Activated CD4-positive, alpha-beta T cell treated with anti-CD3 and anti-CD28 coated beads for 36 hours (primary cell): ENCODE data around the gene MED12L. TPM values are rescaled to one million over a fixed set of nuclear protein-coding genes. Genes with fewer than 3 reads are reported as not detected.

ENCODE experiments used
- ATAC-seq: fragments of 200-7000 bp; cut with Tn5 transposase; one replicate; pipeline ENCODE4 v1.10.0; 2021; ENCODE audit warnings: mild to moderate bottlenecking, moderate library complexity
- CTCF ChIA-PET: fragments of 350-600 bp; sonication (Branson Sonifier 250); formaldehyde crosslinking; loops from one replicate; lab custom pipeline; 2021; ENCODE audit warnings: antibody characterized with exemption; lab: Charles Lee
- POLR2A ChIA-PET: fragments of 350-600 bp; sonication (Branson Sonifier 250); formaldehyde crosslinking; loops from one replicate; lab custom pipeline; 2021; ENCODE audit warnings: antibody characterized with exemption, inconsistent platforms; lab: Charles Lee
- DNase-seq: peaks from one replicate; pipeline ENCODE4 v3.0.0-alpha.2; 2020
- H3K27ac Mint-ChIP-seq: one replicate; pipeline ENCODE4 v1.8.0; 2021; ENCODE audit warnings: mixed read lengths
- H3K27me3 Mint-ChIP-seq: one replicate; pipeline ENCODE4 v1.8.0; 2021; ENCODE audit warnings: mixed read lengths
- H3K36me3 Mint-ChIP-seq: one replicate; pipeline ENCODE4 v1.8.0; 2021; ENCODE audit warnings: low read depth, mixed read lengths
- H3K4me1 Mint-ChIP-seq: one replicate; pipeline ENCODE4 v1.8.0; 2021; ENCODE audit warnings: mixed read lengths
- H3K4me3 Mint-ChIP-seq: one replicate; pipeline ENCODE4 v1.8.0; 2021; ENCODE audit warnings: mild to moderate bottlenecking, moderate library complexity, mixed read lengths
- H3K9me3 Mint-ChIP-seq: one replicate; pipeline ENCODE4 v1.8.0; 2021; ENCODE audit warnings: low read depth, mixed read lengths
- intact Hi-C, 2 experiments: fragments of 100-400 bp; cut with DNase I in 1 of 2; cut with micrococcal nuclease in 1 of 2; formaldehyde crosslinking; loops; one replicate each; pipeline versions ENCODE4 v1.14.2 to v1.15.1; 2022 to 2024; cut with DNase I, micrococcal nuclease
- total RNA-seq, 2 experiments: library from RNA; stranded (reverse); gene quantifications; one replicate each; pipeline ENCODE4 v1.2.3, GENCODE V29; 2021

The MED12L gene
- total RNA-seq, 2 experiments from 2014 or later, result 2.4 to 3.0 TPM

DNA sequence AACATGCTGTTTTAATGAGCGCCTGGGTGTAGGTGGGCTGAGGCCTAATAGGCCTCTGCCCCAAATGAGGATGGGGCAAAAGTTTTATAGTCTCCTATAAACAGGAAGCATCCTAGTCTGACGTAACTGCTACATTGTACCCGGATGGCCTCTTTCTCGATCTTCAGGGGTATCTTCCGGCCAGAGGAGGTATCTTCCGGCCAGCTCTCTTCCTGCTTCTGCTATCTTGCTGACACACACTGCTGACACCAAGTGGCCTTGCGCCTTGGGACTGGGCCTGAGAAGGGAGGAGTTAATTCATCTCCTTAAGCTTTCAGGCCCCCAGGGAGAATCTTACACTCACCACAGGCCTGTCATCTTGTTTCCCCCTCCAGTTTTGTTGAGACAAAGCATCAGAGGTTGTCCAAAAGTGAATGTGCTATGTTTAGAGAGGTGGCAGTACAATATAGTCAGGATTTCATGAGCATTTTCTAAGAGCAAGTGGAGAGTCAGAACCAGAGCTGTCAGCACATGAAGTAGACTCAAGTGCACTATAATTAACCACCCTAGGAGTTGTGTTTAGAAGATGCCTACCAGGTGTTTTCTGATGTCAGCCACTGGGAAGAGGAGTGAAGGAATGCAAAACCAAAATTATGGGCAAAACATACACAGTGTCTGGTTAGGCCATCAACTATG is 391.0 kb downstream of the MED12L start:
- intact Hi-C loops, result no loop called here
- H3K27me3 Mint-ChIP-seq, result peaks cover 2% of the 10 kb centered on the region
- ChIA-PET POLR2A (no interaction called here), CTCF (interaction anchor here (2.6 kb wide), 1 partner anchor 8 kb away, joined by 9 read pairs; no protein-coding TSS in a partner anchor)
- H3K9me3 Mint-ChIP-seq, result peaks cover 5% of the 10 kb centered on the region
- no peaks in the 10 kb centered on the region for H3K4me1 Mint-ChIP-seq
- H3K27ac Mint-ChIP-seq, result no peak overlapping the region
- ATAC-seq (no peak), DNase-seq (no peak)
- H3K4me3 Mint-ChIP-seq, result no peak overlapping the region
- H3K36me3 Mint-ChIP-seq, result no peaks in the 10 kb centered on the region

DNA sequence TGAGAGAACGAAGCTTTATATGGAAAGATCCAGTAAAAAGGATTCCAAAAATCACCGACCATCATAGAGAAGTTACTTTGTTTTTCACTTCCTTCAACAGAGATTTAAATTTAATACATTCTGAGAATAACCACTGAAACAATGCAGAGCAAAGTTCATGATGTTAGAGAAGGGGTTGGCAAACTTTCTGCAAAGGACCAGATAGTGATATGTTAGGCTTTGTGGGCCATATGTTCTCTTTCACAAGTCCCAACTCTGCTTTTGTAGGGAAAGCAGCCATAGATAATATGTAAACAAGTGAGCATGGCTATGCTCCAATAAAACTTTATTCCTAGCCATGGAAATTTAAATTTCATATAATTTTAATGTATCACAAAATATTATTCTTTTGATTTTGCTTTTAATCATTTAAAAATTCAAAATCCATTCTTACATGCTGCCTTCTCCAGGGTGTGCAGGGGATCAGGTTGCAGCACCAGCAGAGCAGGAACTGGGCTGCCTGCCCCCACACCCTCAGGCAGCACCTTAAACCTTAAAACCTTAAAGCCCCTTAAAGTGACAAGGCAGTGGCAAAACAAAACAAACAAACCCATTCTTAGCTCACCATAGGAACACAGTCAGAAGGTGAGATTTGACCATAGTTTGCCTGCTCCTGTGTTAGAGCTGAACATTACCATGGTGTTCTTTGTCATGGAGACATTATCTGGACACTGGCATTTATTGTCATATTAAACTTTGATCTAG is 392.3 kb downstream of the MED12L start:
- DNase-seq (no peak), ATAC-seq (no peak)
- Mint-ChIP-seq H3K27me3 (peaks cover 5% of the 10 kb centered on the region), H3K36me3 (no peaks in the 10 kb centered on the region), H3K4me1 (no peaks in the 10 kb centered on the region), H3K4me3 (no peak overlapping the region), H3K27ac (no peak overlapping the region), H3K9me3 (peaks cover 12% of the 10 kb centered on the region)
- CTCF ChIA-PET, result interaction anchor here (1.3 to 2.6 kb wide), 2 partner anchors 9 to 10 kb away, joined by 3 to 9 read pairs; no protein-coding TSS in a partner anchor
- intact Hi-C loops, result no loop called here
- POLR2A ChIA-PET, result interaction anchor here (0.5 kb wide), 1 partner anchor 1167 kb away, joined by 5 read pairs; no protein-coding TSS in a partner anchor

DNA sequence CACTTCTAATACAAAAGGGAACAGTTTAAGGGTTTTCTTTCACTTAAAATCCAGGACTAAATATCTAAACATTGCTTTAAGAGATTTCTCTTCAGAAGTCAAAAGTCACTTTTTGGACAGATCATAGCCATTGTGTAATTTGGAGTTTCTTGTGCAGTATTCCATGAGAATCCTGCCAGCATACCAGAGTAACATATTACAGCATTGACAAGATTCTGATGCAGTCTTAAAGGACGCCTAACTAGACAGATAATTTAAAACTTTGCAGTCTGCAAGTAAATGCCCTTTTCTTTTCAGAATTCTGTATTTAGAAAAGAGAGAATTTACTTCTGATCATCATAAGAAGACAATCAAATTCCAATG is 392.9 kb downstream of the MED12L start:
- CTCF ChIA-PET, result interaction anchor here (1.3 to 2.6 kb wide), 2 partner anchors 9 to 10 kb away, joined by 3 to 9 read pairs; no protein-coding TSS in a partner anchor

DNA sequence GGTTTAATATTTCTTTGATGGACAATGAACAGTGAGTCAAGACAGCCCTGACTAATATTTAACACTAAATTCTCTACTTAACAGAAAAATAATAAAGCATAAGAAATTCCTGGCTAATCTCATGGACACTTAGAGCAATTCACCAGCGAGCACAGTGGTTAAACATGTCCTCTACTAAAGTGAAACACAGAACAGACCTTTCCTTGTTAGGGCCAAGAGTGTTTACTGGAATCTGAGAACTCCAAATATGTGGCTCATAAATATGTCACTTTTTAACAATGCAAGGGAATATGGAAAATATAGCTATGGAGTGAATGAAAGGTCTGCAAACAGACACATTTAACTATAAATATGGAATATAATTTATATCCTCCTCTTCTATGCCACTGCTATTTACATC is 394.0 kb downstream of the MED12L start:
- Mint-ChIP-seq H3K4me1 (no peaks in the 10 kb centered on the region), H3K36me3 (no peaks in the 10 kb centered on the region), H3K4me3 (no peak overlapping the region), H3K27ac (no peak overlapping the region), H3K27me3 (peaks cover 7% of the 10 kb centered on the region), H3K9me3 (peaks cover 12% of the 10 kb centered on the region)
- CTCF ChIA-PET, result no interaction called here
- ATAC-seq, result no peak
- POLR2A ChIA-PET, result no interaction called here
- intact Hi-C loops, result no loop called here
- DNase-seq, result no peak

More for the DNA sequence above, 392.9 kb downstream of the MED12L start:
- Mint-ChIP-seq H3K27ac (no peak overlapping the region), H3K36me3 (no peaks in the 10 kb centered on the region), H3K4me3 (no peak overlapping the region), H3K4me1 (no peaks in the 10 kb centered on the region), H3K9me3 (peaks cover 12% of the 10 kb centered on the region), H3K27me3 (peaks cover 6% of the 10 kb centered on the region)
- intact Hi-C loops, result no loop called here
- ATAC-seq (no peak), DNase-seq (no peak)
- POLR2A ChIA-PET, result no interaction called here

DNA sequence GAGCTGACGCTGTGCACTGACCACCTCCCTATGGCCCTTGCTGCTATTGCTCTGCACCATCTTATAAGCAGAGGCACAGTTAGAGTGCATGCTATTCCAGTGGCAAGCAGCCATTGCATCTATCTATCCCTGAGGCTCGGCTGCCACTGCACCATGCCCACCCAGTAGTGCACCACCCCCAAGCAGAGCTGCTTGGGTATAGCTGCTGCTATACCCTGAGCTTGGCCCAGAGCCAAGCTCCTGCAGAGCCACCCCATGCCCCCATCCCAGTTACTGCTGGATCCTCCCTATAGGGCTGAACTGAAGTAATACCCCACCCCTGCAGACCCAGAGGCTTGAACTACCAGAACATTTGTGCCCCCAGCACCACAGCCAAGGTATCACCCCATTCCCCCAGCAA is 395.0 kb downstream of the MED12L start:
- POLR2A ChIA-PET, result no interaction called here

DNA sequence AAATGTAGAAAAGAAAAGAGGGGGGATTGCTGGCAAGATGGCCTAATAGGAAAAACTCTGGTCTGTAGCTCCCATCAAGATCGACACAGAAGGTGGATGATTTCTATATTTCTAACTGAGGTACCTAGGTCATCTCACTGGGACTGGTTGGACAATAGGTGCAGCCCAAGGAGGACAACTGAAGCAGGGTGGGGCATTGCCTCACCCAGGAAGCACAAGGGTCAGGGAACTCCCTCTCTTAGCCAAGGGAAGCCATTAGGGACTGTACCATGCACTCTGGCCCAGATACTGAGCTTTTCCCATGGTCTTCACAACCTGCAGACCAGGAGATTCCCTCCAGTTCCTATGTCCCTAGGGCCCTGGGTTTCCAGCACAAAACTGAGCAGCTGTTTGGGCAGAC is 398.0 kb downstream of the MED12L start:
- intact Hi-C loops, result no loop called here
- Mint-ChIP-seq H3K27me3 (peaks cover 10% of the 10 kb centered on the region), H3K4me1 (no peaks in the 10 kb centered on the region), H3K36me3 (no peaks in the 10 kb centered on the region), H3K27ac (no peak overlapping the region), H3K9me3 (peaks cover 12% of the 10 kb centered on the region), H3K4me3 (no peak overlapping the region)
- CTCF ChIA-PET, result interaction anchor here (3.3 kb wide), 1 partner anchor 15 kb away, joined by 19 read pairs; no protein-coding TSS in a partner anchor
- POLR2A ChIA-PET, result no interaction called here
- ATAC-seq (no peak), DNase-seq (no peak)

More for the DNA sequence above, 395.0 kb downstream of the MED12L start:
- peaks cover 12% of the 10 kb centered on the region for H3K9me3 Mint-ChIP-seq
- no peaks in the 10 kb centered on the region for H3K4me1 Mint-ChIP-seq
- ATAC-seq (no peak), DNase-seq (no peak)
- intact Hi-C loops, result no loop called here
- no peak overlapping the region for H3K4me3 Mint-ChIP-seq
- no peaks in the 10 kb centered on the region for H3K36me3 Mint-ChIP-seq
- H3K27ac Mint-ChIP-seq, result no peak overlapping the region
- H3K27me3 Mint-ChIP-seq, result peaks cover 10% of the 10 kb centered on the region
- CTCF ChIA-PET, result interaction anchor here (3.3 kb wide), 1 partner anchor 12 kb away, joined by 19 read pairs; no protein-coding TSS in a partner anchor

DNA sequence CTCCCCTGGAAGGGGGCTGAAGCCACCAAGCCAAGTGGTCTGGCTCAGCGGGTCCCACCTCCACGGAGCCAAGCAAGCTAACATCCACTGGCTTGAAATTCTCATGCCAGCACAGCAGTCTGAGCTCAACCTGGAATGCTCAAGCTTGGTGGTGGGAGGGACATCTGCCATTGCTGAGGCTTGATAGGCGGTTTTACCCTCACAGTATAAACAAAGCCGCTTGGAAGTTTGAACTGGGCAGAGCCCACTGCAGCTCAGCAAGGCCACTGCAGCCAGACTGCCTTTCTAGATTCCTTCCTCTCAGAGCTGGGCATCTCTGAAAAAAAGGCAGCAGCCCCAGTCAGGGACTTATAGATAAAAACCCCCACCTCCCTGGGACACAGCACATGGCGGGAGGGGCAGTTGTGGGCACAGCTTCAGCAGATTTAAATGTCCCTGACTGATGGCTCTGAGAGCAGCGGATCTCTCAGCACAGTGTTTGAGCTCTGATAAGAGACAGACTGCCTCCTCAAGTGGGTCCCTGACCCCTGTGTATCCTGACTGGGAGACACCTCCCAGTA is 398.6 kb downstream of the MED12L start:
- no peak overlapping the region for H3K27ac Mint-ChIP-seq
- DNase-seq (no peak), ATAC-seq (no peak)
- H3K27me3 Mint-ChIP-seq, result peaks cover 10% of the 10 kb centered on the region
- H3K4me1 Mint-ChIP-seq, result no peaks in the 10 kb centered on the region
- no peak overlapping the region for H3K4me3 Mint-ChIP-seq
- H3K9me3 Mint-ChIP-seq, result peaks cover 14% of the 10 kb centered on the region
- ChIA-PET POLR2A (no interaction called here), CTCF (no interaction called here)
- intact Hi-C loops, result no loop called here
- no peaks in the 10 kb centered on the region for H3K36me3 Mint-ChIP-seq

Other genes starting within 250 kb of the MED12L start
- gene MINDY4B, start 180.2 kb upstream of the MED12L start, total RNA-seq, result not detected
- not detected for gene CLRN1, start 112.9 kb upstream of the MED12L start, total RNA-seq
- gene GPR171, start 117.6 kb downstream of the MED12L start, total RNA-seq, result 100 to 1,000 TPM in 1 of 2 experiments, 10 to 100 TPM in 1; 84.9 to 111 TPM
- under 1 TPM; 0.16 to 0.25 TPM for gene P2RY14, start 192.9 kb downstream of the MED12L start, total RNA-seq
- 1 to 10 TPM; 2.3 to 2.5 TPM for gene GPR87, start 231.2 kb downstream of the MED12L start, total RNA-seq
- not detected for gene P2RY13, start 243.9 kb downstream of the MED12L start, total RNA-seq